GM12801 (cell line): ENCODE measurements around the gene TBCK.

ENCODE experiments used
- TF ChIP-seq, protein P1 (sequence below): IDR thresholded peaks from one replicate; pipeline ENCODE4 v1.5.1; 2011; ENCODE audit warnings: control low read depth; ENCODE audit not compliant: insufficient read length; ENCODE audit errors: extremely low read depth

Gene TBCK

DNA sequence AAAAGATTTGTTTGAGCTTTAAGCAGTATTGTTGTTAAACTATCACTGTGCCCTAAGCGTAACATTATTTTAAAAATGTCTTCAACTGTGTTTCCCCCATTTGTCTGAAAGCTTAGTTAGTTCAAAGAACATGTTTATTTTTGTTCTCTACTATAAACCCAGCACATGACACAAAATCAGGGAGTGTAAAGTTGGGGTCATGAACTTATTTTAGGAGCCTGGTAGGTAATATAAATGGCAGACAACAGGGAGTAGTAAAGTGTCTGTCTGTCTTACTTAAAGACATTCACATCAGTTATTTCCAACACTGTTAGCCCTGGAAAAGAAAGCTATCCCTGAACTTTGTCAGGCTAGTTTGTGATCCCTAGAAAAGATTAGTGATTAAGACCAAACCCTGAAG lies 4.2 kb upstream of the TBCK start:
- TF ChIP-seq, protein P1, sequence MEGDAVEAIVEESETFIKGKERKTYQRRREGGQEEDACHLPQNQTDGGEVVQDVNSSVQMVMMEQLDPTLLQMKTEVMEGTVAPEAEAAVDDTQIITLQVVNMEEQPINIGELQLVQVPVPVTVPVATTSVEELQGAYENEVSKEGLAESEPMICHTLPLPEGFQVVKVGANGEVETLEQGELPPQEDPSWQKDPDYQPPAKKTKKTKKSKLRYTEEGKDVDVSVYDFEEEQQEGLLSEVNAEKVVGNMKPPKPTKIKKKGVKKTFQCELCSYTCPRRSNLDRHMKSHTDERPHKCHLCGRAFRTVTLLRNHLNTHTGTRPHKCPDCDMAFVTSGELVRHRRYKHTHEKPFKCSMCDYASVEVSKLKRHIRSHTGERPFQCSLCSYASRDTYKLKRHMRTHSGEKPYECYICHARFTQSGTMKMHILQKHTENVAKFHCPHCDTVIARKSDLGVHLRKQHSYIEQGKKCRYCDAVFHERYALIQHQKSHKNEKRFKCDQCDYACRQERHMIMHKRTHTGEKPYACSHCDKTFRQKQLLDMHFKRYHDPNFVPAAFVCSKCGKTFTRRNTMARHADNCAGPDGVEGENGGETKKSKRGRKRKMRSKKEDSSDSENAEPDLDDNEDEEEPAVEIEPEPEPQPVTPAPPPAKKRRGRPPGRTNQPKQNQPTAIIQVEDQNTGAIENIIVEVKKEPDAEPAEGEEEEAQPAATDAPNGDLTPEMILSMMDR, result no peak

DNA sequence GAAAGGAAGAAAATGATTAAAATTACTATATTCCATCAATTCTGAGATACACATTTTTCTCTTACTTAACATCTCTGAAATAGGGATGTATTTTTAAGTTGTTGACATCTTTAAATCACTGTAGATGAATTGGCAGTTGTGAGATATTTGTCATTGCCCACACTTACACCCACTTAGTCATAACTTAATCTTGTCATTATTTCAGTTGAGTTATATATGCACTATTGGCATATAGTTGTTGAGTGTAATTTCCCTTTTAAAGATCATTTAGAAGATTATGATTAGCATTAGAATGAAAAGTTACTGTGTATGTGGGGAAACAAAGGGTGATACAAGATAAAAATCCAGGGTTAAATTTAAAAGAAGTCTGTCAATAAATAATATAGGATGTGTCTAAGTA lies 2.5 kb upstream of the TBCK start:
- TF ChIP-seq, protein P1, result no peak

DNA sequence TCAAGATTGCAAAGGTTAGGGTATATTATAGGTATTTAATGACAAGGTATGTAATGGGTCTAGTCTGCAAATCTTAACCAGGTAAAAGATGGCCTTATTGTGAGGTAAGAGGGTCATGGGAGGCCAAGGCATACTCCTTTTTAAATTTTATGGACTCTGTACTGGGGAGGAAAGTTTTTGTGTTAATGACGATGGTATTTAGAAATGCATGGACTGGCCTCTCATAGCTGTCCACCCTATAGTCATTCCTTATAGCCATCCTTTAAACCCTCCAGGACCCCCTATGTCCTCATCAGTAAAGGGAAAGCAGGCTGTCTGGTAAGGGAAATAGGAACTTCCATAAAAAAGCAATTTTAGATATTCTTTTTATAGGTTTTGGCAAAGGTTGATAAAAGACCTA lies 1.8 kb upstream of the TBCK start:
- TF ChIP-seq, protein P1, result no peak

DNA sequence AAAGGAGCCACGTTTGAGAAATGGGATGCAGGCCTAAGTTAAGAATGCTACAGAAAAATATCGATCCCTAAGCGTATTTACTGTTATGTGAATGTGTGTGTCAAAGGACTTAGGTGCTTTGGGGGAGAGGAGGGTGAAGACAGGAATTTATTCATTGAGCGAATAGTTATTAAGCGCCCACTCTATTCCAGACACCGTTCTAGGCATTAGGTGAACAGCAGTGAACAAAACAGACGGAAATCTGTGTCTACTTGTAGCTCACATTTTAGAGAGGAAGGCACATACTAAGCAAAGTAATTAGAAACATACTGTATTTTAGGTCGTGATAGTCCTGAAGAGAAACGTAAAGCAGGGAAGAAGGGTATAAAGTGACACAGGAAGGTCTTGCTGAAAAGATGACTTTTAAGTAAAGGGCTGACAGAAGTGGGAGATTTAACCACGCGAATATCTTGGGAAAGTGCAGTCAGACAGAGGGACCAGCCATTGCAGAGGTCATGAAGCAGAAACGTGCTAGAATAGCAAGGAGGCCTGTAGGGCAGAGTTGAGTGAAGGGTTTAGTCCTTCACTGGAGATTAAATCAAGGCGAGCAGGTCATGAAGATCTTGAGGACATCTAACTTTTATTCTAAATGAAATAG lies 882 bp upstream of the TBCK start:
- TF ChIP-seq, protein P1, result no peak

DNA sequence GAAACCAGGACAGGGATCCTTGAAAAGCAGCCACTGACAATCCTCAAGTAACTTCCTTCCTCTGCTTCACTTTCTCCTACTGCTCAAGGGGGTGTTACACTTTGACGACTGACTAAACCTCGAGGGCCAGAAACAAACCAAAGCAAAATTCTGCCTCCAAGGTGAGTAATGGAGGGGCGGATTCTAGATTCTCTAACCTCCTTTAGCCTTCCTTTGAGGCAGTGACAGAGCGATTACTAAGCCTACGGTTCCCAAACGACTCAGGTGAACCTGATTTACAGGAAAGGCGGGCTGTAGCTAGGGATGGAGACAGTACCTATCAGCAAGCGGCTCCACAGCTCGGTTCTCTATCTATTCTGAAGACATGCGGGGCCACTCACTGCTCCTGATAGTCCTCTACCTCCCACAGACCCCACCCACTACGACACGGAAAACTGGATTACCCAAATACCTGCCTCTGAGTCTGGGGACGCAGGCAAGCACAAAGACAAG lies 487 bp downstream of the TBCK start:
- TF ChIP-seq, protein P1, result no peak

DNA sequence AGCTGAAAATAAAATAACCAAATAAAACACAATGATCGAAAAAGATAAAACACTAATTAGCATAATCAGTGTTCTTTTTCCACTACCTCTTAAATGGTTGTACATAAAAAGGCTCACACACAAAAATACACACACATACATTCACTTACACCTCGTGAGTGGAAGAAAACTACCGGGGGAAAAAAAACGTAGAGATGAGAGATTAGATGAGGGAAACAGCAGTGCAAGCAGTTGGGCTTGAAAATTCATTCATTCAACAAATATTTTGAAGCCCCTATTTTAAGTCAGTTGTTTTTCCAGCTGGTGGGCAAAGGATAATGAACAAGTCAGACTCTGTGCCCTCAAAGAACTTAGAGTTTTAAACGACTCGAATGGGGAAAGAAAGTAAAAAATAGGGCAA lies 1.0 kb downstream of the TBCK start:
- TF ChIP-seq, protein P1, result no peak

DNA sequence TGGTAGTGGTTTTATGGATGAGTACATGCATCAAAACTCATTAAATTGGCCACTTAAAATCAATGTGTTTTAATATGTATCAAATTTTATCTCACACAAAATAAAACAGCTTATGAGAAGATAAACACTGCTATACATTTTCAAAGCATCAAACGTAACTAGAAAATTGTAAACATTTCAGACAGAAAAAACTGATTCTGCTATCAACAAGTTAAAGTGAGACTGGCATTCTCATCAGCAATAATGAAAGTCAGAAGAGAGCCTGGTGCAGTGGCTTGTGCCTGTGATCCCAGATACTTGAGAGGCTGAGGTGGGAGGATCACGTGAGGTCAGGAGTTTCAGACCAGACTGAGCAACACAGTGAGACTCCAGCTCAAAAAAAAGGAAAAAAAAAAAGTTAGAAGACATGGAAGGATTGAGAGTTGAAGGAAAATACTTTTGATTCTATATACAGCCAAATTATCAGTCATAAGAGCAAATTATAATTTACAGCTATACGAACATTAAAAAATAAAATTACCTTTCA lies 2.9 kb downstream of the TBCK start:
- TF ChIP-seq, protein P1, result no peak
